ENCODE measurements around the gene DOK6.
"Not testable (repeated sequence)": the region's sequence is repeated elsewhere in the genome, so short reads cannot be mapped to it uniquely, and the experiment has no call there.

DOK6 gene

GRCh38 chr18:69820538-69820937, 419.9 kb downstream of the DOK6 start:
- no peak for DNase-seq

- no peak for DNase-seq
Observed at GRCh38 chr18:69830189-69830588, 429.5 kb downstream of the DOK6 start.

GRCh38 chr18:69834980-69835379, 434.3 kb downstream of the DOK6 start:
- not testable (repeated sequence) for DNase-seq

GRCh38 chr18:69838003-69838402, 437.3 kb downstream of the DOK6 start:
- DNase-seq, result no peak

- no peak for DNase-seq
Observed at GRCh38 chr18:69838620-69839411, 438.1 kb downstream of the DOK6 start.

- DNase-seq, result no peak
Observed at GRCh38 chr18:69839497-69839896, 438.8 kb downstream of the DOK6 start.

- DNase-seq, result no peak
Observed at GRCh38 chr18:69840001-69840400, 439.3 kb downstream of the DOK6 start.

GRCh38 chr18:69840445-69840844, 439.8 kb downstream of the DOK6 start:
- DNase-seq, result no peak

GRCh38 chr18:69841117-69841516, 440.4 kb downstream of the DOK6 start:
- no peak for DNase-seq

- DNase-seq, result no peak
Observed at GRCh38 chr18:69843015-69843414, 442.3 kb downstream of the DOK6 start.

GRCh38 chr18:69844656-69845055, 444.0 kb downstream of the DOK6 start:
- no peak for DNase-seq

- no peak for DNase-seq
Observed at GRCh38 chr18:69845593-69846506, 445.2 kb downstream of the DOK6 start.

- DNase-seq, result no peak
Observed at GRCh38 chr18:69853051-69853450, 452.4 kb downstream of the DOK6 start.

- no peak for DNase-seq
Observed at GRCh38 chr18:69854455-69854854, 453.8 kb downstream of the DOK6 start.

GRCh38 chr18:69858897-69859296, 458.2 kb downstream of the DOK6 start:
- DNase-seq, result no peak

GRCh38 chr18:69864802-69865201, 464.1 kb downstream of the DOK6 start:
- DNase-seq, result not testable (repeated sequence)

- DNase-seq, result no peak
Observed at GRCh38 chr18:69865776-69866175, 465.1 kb downstream of the DOK6 start.

GRCh38 chr18:69866212-69866611, 465.5 kb downstream of the DOK6 start:
- DNase-seq, result no peak

GRCh38 chr18:69870736-69871135, 470.0 kb downstream of the DOK6 start:
- no peak for DNase-seq

- DNase-seq, result no peak
Observed at GRCh38 chr18:69871363-69871762, 470.7 kb downstream of the DOK6 start.

- DNase-seq, result no peak
Observed at GRCh38 chr18:69872661-69873060, 472.0 kb downstream of the DOK6 start.

- no peak for DNase-seq
Observed at GRCh38 chr18:69874058-69874457, 473.4 kb downstream of the DOK6 start.

- DNase-seq, result no peak
Observed at GRCh38 chr18:69876490-69876889, 475.8 kb downstream of the DOK6 start.

Measured in activated gamma-delta T cell (primary cell).